ENCODE data around the gene DCTN4. TPM values are rescaled to one million over a fixed set of nuclear protein-coding genes. Genes with fewer than 3 reads are reported as not detected.

DCTN4 gene
- total RNA-seq, 1 donor from 2014 or later, result 73.3 TPM

- no peak for TF ChIP-seq CTCF (IDR thresholded peaks at IDR 0.05; ENCODE audit: unreplicated experiment)
- H3K4me3 Mint-ChIP-seq (ENCODE audit: low read depth), result no peak overlapping the region
These were observed 3.4 kb upstream of the DCTN4 start for GRCh38 chr5:150762211-150762610.

GRCh38 chr5:150759334-150759583 lies 442 bp upstream of the DCTN4 start:
- peaks cover 4% of the 10 kb centered on the region for H3K9me3 Mint-ChIP-seq (ENCODE audit: low read depth)
- H3K4me3 Mint-ChIP-seq (ENCODE audit: low read depth), result no peak overlapping the region
- no peak for DNase-seq (ENCODE audit: low spot score, unreplicated experiment)
- peaks cover 10% of the 10 kb centered on the region for H3K4me1 Mint-ChIP-seq (ENCODE audit: low read depth)
- H3K27ac Mint-ChIP-seq, result no peak overlapping the region
- TF ChIP-seq CTCF (IDR thresholded peaks at IDR 0.05; ENCODE audit: unreplicated experiment), result no peak
- peaks cover 13% of the 10 kb centered on the region for H3K36me3 Mint-ChIP-seq (ENCODE audit: insufficient read depth)
- peaks cover 2% of the 10 kb centered on the region for H3K27me3 Mint-ChIP-seq

More at GRCh38 chr5:150762211-150762610, 3.4 kb upstream of the DCTN4 start:
- DNase-seq (ENCODE audit: low spot score, unreplicated experiment), result no peak
- Mint-ChIP-seq H3K36me3 (ENCODE audit: insufficient read depth) (peaks cover under 1% of the 10 kb centered on the region), H3K4me1 (ENCODE audit: low read depth) (peaks cover 8% of the 10 kb centered on the region), H3K27me3 (peaks cover 10% of the 10 kb centered on the region), H3K9me3 (ENCODE audit: low read depth) (peaks cover 4% of the 10 kb centered on the region), H3K27ac (no peak overlapping the region)

GRCh38 chr5:150758203-150758530 lies 650 bp downstream of the DCTN4 start:
- H3K36me3 Mint-ChIP-seq (ENCODE audit: insufficient read depth), result peaks cover 18% of the 10 kb centered on the region
- H3K9me3 Mint-ChIP-seq (ENCODE audit: low read depth), result peaks cover 4% of the 10 kb centered on the region
- peaks cover 10% of the 10 kb centered on the region for H3K4me1 Mint-ChIP-seq (ENCODE audit: low read depth)
- TF ChIP-seq CTCF (IDR thresholded peaks at IDR 0.05; ENCODE audit: unreplicated experiment), result no peak
- no peak for DNase-seq (ENCODE audit: low spot score, unreplicated experiment)
- H3K4me3 Mint-ChIP-seq (ENCODE audit: low read depth), result no peak overlapping the region
- H3K27me3 Mint-ChIP-seq, result no peaks in the 10 kb centered on the region
- H3K27ac Mint-ChIP-seq, result no peak overlapping the region

GRCh38 chr5:150757087-150757649 lies 1.6 kb downstream of the DCTN4 start:
- Mint-ChIP-seq H3K4me1 (ENCODE audit: low read depth) (peaks cover 10% of the 10 kb centered on the region), H3K36me3 (ENCODE audit: insufficient read depth) (peaks cover 19% of the 10 kb centered on the region), H3K27me3 (no peaks in the 10 kb centered on the region), H3K4me3 (ENCODE audit: low read depth) (peak overlapping the region; percentile 10), H3K27ac (peak overlapping the region; percentile 6), H3K9me3 (ENCODE audit: low read depth) (peaks cover 4% of the 10 kb centered on the region)
- TF ChIP-seq CTCF (IDR thresholded peaks at IDR 0.05; ENCODE audit: unreplicated experiment), result no peak
- no peak for DNase-seq (ENCODE audit: low spot score, unreplicated experiment)

- no peak for TF ChIP-seq CTCF (IDR thresholded peaks at IDR 0.05; ENCODE audit: unreplicated experiment)
- H3K27ac Mint-ChIP-seq, result peak overlapping the region; percentile 60
- H3K36me3 Mint-ChIP-seq (ENCODE audit: insufficient read depth), result peaks cover 34% of the 10 kb centered on the region
- no peak for DNase-seq (ENCODE audit: low spot score, unreplicated experiment)
- no peaks in the 10 kb centered on the region for H3K27me3 Mint-ChIP-seq
- H3K4me3 Mint-ChIP-seq (ENCODE audit: low read depth), result no peak overlapping the region
- peaks cover 7% of the 10 kb centered on the region for H3K4me1 Mint-ChIP-seq (ENCODE audit: low read depth)
- no peaks in the 10 kb centered on the region for H3K9me3 Mint-ChIP-seq (ENCODE audit: low read depth)
These were observed 5.0 kb downstream of the DCTN4 start for GRCh38 chr5:150753863-150754262.

All from progenitor cell of endocrine pancreas (in vitro differentiated cells).